Measurements from ENCODE around the gene MARS2.
"Not testable (repeated sequence)": the region's sequence is repeated elsewhere in the genome, so short reads cannot be mapped to it uniquely, and the experiment has no call there.

MARS2 gene

GRCh38 chr2:197704434-197705120 lies 592 bp upstream of the MARS2 start:
- Histone ChIP-seq H3K4me3 (ENCODE audit: low read depth in 1 of 2, low read length in 2 of 2) (peak overlapping the region; percentile 73 to 89), H3K36me3 (ENCODE audit: control insufficient read depth in 1 of 2, insufficient read depth in 2 of 2, low read length in 2 of 2) (peaks cover 0 to 4% of the 10 kb centered on the region in 2 donors), H3K27ac (ENCODE audit: low read depth, low read length) (peak overlapping the region; percentile 46), H3K27me3 (ENCODE audit: control insufficient read depth in 1 of 2, insufficient read depth in 2 of 2, low read length in 2 of 2) (no peaks in the 10 kb centered on the region), H3K4me1 (ENCODE audit: control insufficient read depth in 1 of 2, insufficient read depth in 2 of 2, low read length in 2 of 2) (peaks cover 31 to 35% of the 10 kb centered on the region in 2 donors), H3K9ac (ENCODE audit: low read depth in 1 of 2, low read length in 2 of 2) (peak overlapping the region; percentile 70 to 92), H3K9me3 (ENCODE audit: control insufficient read depth in 1 of 2, low read length in 2 of 2) (no peaks in the 10 kb centered on the region)

- Histone ChIP-seq H3K9ac (ENCODE audit: low read depth in 1 of 2, low read length in 2 of 2) (peak overlapping the region; percentile 69 to 72), H3K36me3 (ENCODE audit: control insufficient read depth in 1 of 2, insufficient read depth in 2 of 2, low read length in 2 of 2) (peaks cover under 1 to 4% of the 10 kb centered on the region in 2 donors), H3K9me3 (ENCODE audit: control insufficient read depth in 1 of 2, low read length in 2 of 2) (no peaks in the 10 kb centered on the region), H3K4me1 (ENCODE audit: control insufficient read depth in 1 of 2, insufficient read depth in 2 of 2, low read length in 2 of 2) (peaks cover 31 to 35% of the 10 kb centered on the region in 2 donors), H3K27me3 (ENCODE audit: control insufficient read depth in 1 of 2, insufficient read depth in 2 of 2, low read length in 2 of 2) (no peaks in the 10 kb centered on the region), H3K4me3 (ENCODE audit: low read depth in 1 of 2, low read length in 2 of 2) (peak overlapping the region; percentile 93 to 96), H3K27ac (ENCODE audit: low read depth, low read length) (no peak overlapping the region)
Measured at GRCh38 chr2:197705912-197706838, 1.0 kb downstream of the MARS2 start.

GRCh38 chr2:197706839-197707207 lies 1.7 kb downstream of the MARS2 start:
- H3K4me1 ChIP-seq (ENCODE audit: control insufficient read depth in 1 of 2, insufficient read depth in 2 of 2, low read length in 2 of 2): peaks cover 31 to 35% of the 10 kb centered on the region in 2 donors
- H3K36me3 ChIP-seq (ENCODE audit: control insufficient read depth in 1 of 2, insufficient read depth in 2 of 2, low read length in 2 of 2): peaks cover 6 to 9% of the 10 kb centered on the region in 2 donors
- H3K9me3 ChIP-seq (ENCODE audit: control insufficient read depth in 1 of 2, low read length in 2 of 2): no peaks in the 10 kb centered on the region
- peak overlapping the region; percentile 69 to 72 for H3K9ac ChIP-seq (ENCODE audit: low read depth in 1 of 2, low read length in 2 of 2)
- peak overlapping the region; percentile 93 to 96 for H3K4me3 ChIP-seq (ENCODE audit: low read depth in 1 of 2, low read length in 2 of 2)
- no peaks in the 10 kb centered on the region for H3K27me3 ChIP-seq (ENCODE audit: control insufficient read depth in 1 of 2, insufficient read depth in 2 of 2, low read length in 2 of 2)
- H3K27ac ChIP-seq (ENCODE audit: low read depth, low read length): no peak overlapping the region

- H3K4me3 ChIP-seq (ENCODE audit: low read depth in 1 of 2, low read length in 2 of 2): peak overlapping the region; percentile 93 to 96
- peak overlapping the region; percentile 28 to 72 for H3K9ac ChIP-seq (ENCODE audit: low read depth in 1 of 2, low read length in 2 of 2)
- no peaks in the 10 kb centered on the region for H3K9me3 ChIP-seq (ENCODE audit: control insufficient read depth in 1 of 2, low read length in 2 of 2)
- H3K27ac ChIP-seq (ENCODE audit: low read depth, low read length): no peak overlapping the region
- H3K4me1 ChIP-seq (ENCODE audit: control insufficient read depth in 1 of 2, insufficient read depth in 2 of 2, low read length in 2 of 2): peaks cover 31 to 35% of the 10 kb centered on the region in 2 donors
- H3K27me3 ChIP-seq (ENCODE audit: control insufficient read depth in 1 of 2, insufficient read depth in 2 of 2, low read length in 2 of 2): no peaks in the 10 kb centered on the region
- H3K36me3 ChIP-seq (ENCODE audit: control insufficient read depth in 1 of 2, insufficient read depth in 2 of 2, low read length in 2 of 2): peaks cover 6 to 9% of the 10 kb centered on the region in 2 donors
Measured at GRCh38 chr2:197707316-197708213, 2.4 kb downstream of the MARS2 start.

GRCh38 chr2:197708331-197708730 lies 3.2 kb downstream of the MARS2 start:
- Histone ChIP-seq H3K9me3 (ENCODE audit: control insufficient read depth in 1 of 2, low read length in 2 of 2) (no peaks in the 10 kb centered on the region), H3K9ac (ENCODE audit: low read depth in 1 of 2, low read length in 2 of 2) (peak overlapping the region in 1 of 2 donors; percentile 17), H3K4me3 (ENCODE audit: low read depth in 1 of 2, low read length in 2 of 2) (peak overlapping the region in 1 of 2 donors; percentile 26), H3K27ac (ENCODE audit: low read depth, low read length) (no peak overlapping the region), H3K27me3 (ENCODE audit: control insufficient read depth in 1 of 2, insufficient read depth in 2 of 2, low read length in 2 of 2) (no peaks in the 10 kb centered on the region), H3K36me3 (ENCODE audit: control insufficient read depth in 1 of 2, insufficient read depth in 2 of 2, low read length in 2 of 2) (peaks cover 6 to 9% of the 10 kb centered on the region in 2 donors), H3K4me1 (ENCODE audit: control insufficient read depth in 1 of 2, insufficient read depth in 2 of 2, low read length in 2 of 2) (peaks cover 31 to 35% of the 10 kb centered on the region in 2 donors)

- not testable (repeated sequence) for H3K27ac ChIP-seq (ENCODE audit: low read depth, low read length); H3K9ac ChIP-seq (ENCODE audit: low read depth in 1 of 2, low read length in 2 of 2); H3K36me3 ChIP-seq (ENCODE audit: control insufficient read depth in 1 of 2, insufficient read depth in 2 of 2, low read length in 2 of 2); H3K4me3 ChIP-seq (ENCODE audit: low read depth in 1 of 2, low read length in 2 of 2); H3K27me3 ChIP-seq (ENCODE audit: control insufficient read depth in 1 of 2, insufficient read depth in 2 of 2, low read length in 2 of 2); H3K9me3 ChIP-seq (ENCODE audit: control insufficient read depth in 1 of 2, low read length in 2 of 2)
- H3K4me1 ChIP-seq (ENCODE audit: control insufficient read depth in 1 of 2, insufficient read depth in 2 of 2, low read length in 2 of 2): peaks cover 31 to 35% of the 10 kb centered on the region in 2 donors
Measured at GRCh38 chr2:197709140-197709539, 4.0 kb downstream of the MARS2 start.

- Histone ChIP-seq H3K36me3 (ENCODE audit: control insufficient read depth in 1 of 2, insufficient read depth in 2 of 2, low read length in 2 of 2) (peaks cover 6 to 9% of the 10 kb centered on the region in 2 donors), H3K4me1 (ENCODE audit: control insufficient read depth in 1 of 2, insufficient read depth in 2 of 2, low read length in 2 of 2) (peaks cover 30 to 31% of the 10 kb centered on the region in 2 donors), H3K27ac (ENCODE audit: low read depth, low read length) (no peak overlapping the region), H3K9me3 (ENCODE audit: control insufficient read depth in 1 of 2, low read length in 2 of 2) (no peaks in the 10 kb centered on the region), H3K27me3 (ENCODE audit: control insufficient read depth in 1 of 2, insufficient read depth in 2 of 2, low read length in 2 of 2) (no peaks in the 10 kb centered on the region), H3K9ac (ENCODE audit: low read depth in 1 of 2, low read length in 2 of 2) (no peak overlapping the region), H3K4me3 (ENCODE audit: low read depth in 1 of 2, low read length in 2 of 2) (no peak overlapping the region)
Measured at GRCh38 chr2:197710424-197711042, 5.4 kb downstream of the MARS2 start.

- H3K9me3 ChIP-seq (ENCODE audit: control insufficient read depth in 1 of 2, low read length in 2 of 2): no peaks in the 10 kb centered on the region
- H3K9ac ChIP-seq (ENCODE audit: low read depth in 1 of 2, low read length in 2 of 2): no peak overlapping the region
- peaks cover 24 to 25% of the 10 kb centered on the region in 2 donors for H3K4me1 ChIP-seq (ENCODE audit: control insufficient read depth in 1 of 2, insufficient read depth in 2 of 2, low read length in 2 of 2)
- H3K27ac ChIP-seq (ENCODE audit: low read depth, low read length): no peak overlapping the region
- H3K4me3 ChIP-seq (ENCODE audit: low read depth in 1 of 2, low read length in 2 of 2): no peak overlapping the region
- no peaks in the 10 kb centered on the region for H3K27me3 ChIP-seq (ENCODE audit: control insufficient read depth in 1 of 2, insufficient read depth in 2 of 2, low read length in 2 of 2)
- H3K36me3 ChIP-seq (ENCODE audit: control insufficient read depth in 1 of 2, insufficient read depth in 2 of 2, low read length in 2 of 2): peaks cover 6 to 9% of the 10 kb centered on the region in 2 donors
Measured at GRCh38 chr2:197711578-197711977, 6.4 kb downstream of the MARS2 start.

GRCh38 chr2:197713271-197713670 lies 8.1 kb downstream of the MARS2 start:
- Histone ChIP-seq H3K4me3 (ENCODE audit: low read depth in 1 of 2, low read length in 2 of 2) (no peak overlapping the region), H3K36me3 (ENCODE audit: control insufficient read depth in 1 of 2, insufficient read depth in 2 of 2, low read length in 2 of 2) (peaks cover 6 to 9% of the 10 kb centered on the region in 2 donors), H3K27ac (ENCODE audit: low read depth, low read length) (no peak overlapping the region), H3K9ac (ENCODE audit: low read depth in 1 of 2, low read length in 2 of 2) (no peak overlapping the region), H3K27me3 (ENCODE audit: control insufficient read depth in 1 of 2, insufficient read depth in 2 of 2, low read length in 2 of 2) (no peaks in the 10 kb centered on the region), H3K9me3 (ENCODE audit: control insufficient read depth in 1 of 2, low read length in 2 of 2) (no peaks in the 10 kb centered on the region), H3K4me1 (ENCODE audit: control insufficient read depth in 1 of 2, insufficient read depth in 2 of 2, low read length in 2 of 2) (peaks cover 7 to 8% of the 10 kb centered on the region in 2 donors)
